Stimulated activated CD4-positive, alpha-beta T cell treated with anti-CD3 and anti-CD28 coated beads, Interleukin-2, amount 100 ng/mL, for 4 hours (primary cell): ENCODE data around the gene TMEM200C.

Source experiments
- DNase-seq: peaks from one replicate; pipeline ENCODE4 v3.0.0-alpha.2; 2020; ENCODE audit warnings: low read depth

The TMEM200C gene

DNA sequence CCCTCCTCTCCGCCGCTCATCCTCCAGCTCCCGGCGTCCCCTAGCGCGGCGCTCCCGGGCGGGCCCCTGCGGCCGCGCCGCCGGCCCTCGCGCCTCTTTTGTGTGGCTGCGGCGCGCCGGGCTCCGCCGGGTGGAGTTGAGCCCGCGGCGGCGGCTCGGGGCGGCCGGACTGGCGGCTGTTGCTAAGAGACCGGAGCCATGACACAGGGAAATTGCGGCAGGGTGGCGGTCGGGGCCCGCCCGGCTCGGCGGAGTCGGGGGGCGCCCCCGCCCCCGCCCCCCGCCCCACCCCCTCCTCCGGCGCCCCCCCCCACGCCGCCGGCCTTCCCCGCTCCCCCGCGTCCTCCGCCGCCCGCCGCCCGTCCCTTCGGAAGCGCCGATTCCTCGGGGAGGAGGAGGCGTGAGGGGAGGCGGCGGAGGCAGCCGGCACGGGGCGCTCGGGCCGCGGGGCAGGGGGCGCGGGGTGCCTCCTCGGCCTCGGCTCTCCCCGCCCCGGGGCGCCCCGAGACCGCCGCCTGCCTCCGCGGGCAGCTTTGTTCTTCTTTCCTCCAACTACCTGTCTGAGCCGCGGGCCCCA lies at the start of gene TMEM200C:
Gene TMEM200C, minus strand, starts transcription at position 224 of the 577 bp plus-strand sequence. CDS start 3,459 bp downstream, outside the sequence.
- DNase-seq: no peak

DNA sequence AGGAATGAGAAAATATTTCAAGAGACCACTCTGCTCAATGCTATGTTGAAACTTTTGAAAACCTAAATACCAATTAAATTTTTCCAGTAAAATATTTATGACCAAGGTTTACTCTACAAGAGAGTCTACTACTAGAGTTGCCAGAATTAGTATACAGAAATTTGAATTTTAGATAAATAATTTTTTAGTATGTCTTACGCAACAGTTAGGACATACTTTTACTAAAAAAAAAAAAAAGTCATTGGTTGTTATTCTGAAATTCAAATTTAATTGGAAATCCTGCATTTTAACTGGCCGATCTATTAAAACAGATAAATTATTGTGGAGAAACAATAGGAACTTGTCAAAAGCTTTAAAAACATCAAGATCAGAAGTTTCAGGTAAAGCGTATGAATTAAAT lies 49.1 kb upstream of the TMEM200C start:
- DNase-seq: no peak

DNA sequence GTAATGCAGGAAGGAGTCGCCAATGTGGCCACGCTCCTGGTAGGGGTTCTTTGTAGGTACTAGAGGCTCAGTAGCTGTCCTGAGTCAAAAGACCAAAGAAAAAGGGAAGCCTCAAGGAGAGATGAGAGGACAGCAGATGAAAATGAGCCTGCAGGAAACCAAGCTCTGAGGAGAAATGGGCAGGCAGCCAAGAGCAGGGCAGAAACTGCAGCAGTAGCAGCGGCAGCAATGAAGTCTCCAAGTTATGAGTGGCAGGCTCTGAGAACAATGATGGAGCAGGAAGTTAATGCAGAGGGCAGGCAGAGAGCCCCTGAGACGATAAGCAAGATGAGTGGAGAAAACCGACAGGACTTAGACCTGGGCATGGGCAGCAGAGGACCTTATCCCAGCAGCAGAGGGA lies 48.2 kb upstream of the TMEM200C start:
- DNase-seq: no peak

DNA sequence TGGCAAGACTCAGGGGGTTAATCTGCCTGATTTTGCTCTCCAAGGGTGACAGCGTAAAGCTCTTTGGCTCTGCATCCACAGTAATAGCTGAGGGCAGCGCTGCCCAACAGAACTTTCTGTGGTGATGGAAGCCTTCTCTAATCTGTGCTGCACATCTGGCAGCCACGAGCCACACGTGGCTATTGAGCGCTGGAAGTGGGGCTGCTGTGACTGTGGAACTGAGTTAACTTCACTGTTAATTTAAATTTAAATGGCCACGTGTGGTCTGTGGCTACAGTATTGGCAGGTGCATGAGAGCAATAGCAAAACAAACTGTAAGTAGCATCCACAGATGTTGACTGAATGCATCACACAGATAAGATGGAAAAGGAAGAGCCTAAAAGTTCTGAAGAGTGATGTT lies 47.3 kb upstream of the TMEM200C start:
- no peak for DNase-seq

DNA sequence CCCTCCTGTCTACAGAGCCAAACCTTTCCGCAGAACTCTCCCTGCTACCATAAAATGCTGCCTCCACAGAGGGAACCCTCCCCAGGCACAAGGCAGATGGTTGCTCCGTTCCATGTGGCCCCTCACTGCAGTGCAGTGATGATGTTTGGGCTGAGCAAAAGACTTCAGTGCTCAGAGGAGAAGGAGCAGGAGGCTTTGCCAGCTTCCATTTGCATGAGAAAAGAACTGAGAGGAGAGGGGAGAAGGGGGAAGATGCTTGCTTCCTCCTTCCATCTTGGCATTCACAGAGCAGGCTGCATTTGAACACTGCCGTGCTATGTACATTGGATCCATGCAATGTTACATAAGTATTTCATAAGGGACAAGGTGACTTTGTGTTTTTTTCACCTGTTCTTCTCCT lies 46.6 kb upstream of the TMEM200C start:
- DNase-seq: no peak

DNA sequence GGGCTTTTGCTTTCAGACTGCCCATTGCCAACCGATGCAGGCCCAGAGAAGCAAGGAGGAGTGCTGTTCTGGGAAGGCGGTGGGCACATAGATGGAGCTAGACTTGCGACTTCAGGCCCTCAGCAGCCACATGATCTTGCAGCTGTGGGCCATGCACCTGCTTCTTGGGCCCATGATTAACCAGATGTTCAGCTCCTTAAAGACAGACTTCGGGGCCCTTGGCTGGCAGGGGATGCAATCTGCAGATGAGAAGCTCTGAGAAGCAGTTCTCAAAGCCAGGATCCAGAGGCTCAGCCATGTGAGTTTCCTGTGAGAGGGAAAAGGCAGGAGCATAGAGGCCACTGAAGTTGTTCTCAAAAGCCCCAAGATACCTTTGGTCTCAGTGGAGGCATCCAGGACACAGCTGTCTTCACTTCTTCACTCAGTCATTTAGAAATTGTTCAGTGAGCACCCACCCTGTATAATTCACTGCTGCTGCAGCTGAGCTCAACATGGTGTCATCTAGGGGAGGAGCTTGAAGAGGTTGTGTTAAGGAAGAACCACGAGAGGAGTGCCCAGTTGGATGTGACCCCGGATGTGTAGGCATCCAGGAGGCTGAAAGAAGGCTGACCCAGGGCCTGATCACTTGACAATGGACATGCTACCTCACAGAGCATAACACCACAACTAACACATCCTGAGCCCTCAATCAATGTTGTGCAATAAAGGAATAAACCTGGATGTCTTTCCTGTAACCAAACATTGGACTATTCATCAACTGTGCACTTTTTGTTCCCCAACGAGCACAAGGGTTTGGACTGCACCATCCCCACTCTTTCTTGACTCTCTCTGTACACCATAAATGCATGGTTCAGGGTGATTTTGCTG lies 44.7 kb upstream of the TMEM200C start:
- no peak for DNase-seq

DNA sequence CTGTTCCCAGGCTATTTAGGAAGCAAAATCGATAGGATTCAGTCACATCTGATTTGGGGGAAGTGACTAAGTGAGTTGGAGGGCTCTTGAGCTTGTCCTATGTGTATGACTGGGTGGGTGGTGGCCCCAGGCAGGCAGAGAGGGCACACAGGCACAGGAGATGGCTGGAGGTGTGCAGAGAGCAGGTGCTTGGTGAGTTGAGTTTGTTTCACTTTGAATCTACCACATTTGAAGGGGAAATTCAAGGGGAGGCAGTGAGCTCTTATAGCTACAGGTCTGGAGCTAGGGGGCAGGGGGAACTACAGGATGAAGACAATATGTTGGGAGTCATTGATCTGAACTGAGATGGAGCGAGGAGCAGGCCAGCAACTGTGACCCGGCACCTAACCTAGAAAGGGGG lies 42.5 kb upstream of the TMEM200C start:
- DNase-seq: no peak

DNA sequence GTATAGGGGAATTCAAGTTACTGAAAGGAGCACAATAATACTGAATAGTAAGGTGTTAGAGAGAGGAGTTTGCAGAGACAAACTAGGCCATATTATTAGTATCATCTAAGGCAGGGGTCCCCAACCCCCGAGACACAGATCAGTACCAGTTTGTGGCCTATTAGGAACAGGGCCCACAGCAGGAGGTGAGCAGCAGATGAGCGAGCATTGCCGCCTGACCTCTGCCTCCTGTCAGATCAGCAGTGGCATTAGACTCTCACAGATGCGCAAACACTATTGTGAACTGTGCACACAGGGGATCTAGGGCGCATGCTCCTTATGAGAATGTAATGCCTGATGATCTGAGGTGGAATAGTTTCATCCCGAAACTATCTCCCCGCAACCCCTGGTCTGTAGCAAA lies 41.8 kb upstream of the TMEM200C start:
- no peak for DNase-seq

DNA sequence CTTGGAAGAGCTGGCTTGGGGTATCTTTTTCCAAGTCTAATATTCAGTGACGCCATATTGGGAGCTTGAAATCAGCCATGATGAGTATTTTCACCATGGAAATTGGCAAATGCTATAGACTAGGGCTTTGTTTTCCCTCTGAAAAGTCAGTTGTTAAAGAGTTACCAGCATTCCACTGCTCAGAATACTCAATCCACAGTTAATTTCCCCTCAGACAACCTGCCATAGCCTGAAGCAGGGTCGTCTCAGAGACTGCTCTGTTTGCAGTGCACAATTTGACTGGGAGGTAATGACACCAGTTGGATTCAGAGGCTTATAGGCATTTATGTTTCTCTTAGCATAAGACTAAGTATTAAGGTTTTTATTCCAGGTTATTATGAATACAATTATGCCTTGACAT lies 35.5 kb upstream of the TMEM200C start:
- DNase-seq: no peak

DNA sequence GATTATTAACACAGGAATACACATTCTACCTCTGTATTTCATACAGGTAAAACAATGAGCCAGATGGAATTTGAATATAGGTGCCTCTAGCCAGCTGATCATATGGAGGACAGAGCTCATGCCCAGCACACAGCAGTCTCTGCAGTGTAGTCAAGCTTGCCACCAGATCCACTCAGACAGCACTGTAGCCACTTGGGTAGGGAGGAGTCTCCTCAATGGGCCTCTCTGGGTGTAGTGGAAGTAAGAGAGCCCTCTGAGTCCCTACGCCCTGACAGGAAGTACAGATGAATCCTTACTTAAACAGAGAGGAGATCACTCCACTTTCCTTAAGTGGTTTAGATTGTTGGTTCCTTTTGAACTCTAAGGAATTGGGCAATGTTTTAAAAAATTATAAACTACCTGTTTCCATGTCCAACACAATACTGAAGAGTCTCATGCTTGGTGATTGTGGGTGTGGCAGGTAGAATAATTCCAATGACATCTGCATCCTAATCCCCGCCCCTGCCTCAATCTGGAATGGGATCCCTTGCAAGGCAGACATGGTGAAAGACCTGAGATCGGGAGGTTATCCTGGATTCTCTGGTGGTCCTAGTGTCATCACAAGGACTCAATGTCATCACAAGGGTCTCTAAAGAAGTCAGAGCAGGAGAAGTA lies 23.0 kb upstream of the TMEM200C start:
- DNase-seq: no peak

DNA sequence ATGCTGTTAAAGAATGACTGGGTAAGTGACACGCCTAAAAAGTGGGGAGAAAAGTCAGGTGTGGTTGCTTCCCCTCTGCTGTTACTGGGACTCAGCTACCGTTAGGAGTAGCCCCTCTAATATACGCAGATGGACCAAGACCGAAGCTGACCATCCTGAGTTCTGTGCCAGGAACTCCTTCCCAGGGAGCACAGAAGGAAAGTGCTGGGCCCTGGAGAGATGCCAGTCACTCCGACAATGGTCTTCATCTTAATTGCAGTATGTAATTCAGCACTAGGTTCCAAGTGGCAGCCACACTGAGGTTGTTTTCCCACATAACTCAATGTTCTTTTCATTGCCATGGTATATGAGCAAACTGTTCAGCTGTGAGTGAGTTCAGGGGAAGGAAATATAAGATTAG lies 19.6 kb upstream of the TMEM200C start:
- DNase-seq: no peak

DNA sequence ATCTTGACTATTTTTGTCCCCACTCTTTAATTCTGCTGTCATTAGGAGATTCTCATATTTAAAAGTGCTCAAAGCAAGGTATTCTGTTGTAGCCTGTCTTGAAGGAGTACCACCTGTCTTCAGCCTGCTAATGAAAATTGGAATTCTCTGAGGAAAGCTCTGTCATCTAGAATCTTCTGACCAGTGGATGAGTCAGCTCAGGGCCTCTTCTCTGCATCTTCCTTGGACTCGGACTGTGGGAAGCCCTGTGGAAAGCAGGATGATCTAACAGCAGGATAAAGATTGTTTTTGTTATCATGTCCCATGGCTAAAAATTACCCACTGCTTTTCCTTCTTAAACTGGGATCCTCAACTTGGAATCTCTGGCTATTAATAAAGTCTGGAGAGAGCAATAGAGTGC lies 18.7 kb upstream of the TMEM200C start:
- no peak for DNase-seq

DNA sequence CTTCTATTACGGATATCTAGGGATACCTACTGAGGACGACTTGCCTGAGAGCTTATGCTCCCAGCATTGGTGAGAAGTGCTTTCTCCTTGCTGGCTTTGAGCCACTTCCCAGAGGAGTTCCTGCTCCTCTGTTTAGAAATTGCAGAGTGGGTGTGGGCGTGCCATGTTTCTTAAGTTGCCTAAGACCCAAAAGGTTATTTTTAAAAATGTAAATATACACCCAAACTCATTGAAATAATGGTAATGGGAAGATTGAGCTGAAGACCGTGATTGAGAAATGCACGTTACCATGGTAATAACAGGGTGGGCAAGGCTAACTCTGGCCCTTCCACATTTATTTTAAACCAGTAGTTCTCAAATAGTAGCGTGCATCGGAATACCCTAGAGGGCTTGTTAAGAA lies 17.2 kb upstream of the TMEM200C start:
- DNase-seq: no peak

DNA sequence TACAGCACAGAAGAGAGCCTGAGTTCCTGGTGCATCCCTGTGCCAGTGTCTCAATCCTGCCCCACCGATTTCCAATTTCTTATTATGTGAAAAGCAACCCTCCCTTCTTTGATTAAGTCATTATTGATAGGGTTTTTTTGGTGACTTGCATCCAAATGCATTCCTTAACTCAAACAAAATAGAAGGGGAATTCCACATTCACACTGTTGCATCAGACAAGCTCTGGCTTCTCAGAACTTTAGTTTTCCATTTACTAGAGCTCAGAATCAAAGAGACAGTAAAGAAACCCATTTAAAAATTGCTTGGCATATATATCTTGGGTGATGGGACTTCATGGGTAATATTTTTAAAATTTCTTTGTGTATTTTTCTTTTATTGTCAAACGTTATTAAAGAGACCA lies 13.8 kb upstream of the TMEM200C start:
- no peak for DNase-seq

DNA sequence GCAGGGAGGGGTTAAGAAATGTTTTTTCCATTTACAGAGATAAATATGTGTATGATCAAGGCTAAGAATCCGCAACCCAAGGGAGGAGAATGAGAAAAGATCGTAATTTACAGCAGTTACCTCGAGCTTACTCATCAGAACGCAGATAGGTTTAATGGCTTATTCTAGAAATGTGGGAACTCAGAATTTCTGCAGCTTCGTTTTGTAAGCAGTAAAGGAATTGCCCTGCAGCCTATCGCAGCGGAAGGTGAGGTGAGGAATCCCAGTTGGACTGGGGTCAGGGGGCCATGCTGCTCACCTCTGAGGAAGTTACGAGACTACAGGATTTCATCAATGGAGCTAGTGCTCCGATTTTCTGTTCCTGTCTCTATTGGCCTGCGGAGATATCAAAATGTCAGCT lies 8.1 kb upstream of the TMEM200C start:
- DNase-seq: no peak

DNA sequence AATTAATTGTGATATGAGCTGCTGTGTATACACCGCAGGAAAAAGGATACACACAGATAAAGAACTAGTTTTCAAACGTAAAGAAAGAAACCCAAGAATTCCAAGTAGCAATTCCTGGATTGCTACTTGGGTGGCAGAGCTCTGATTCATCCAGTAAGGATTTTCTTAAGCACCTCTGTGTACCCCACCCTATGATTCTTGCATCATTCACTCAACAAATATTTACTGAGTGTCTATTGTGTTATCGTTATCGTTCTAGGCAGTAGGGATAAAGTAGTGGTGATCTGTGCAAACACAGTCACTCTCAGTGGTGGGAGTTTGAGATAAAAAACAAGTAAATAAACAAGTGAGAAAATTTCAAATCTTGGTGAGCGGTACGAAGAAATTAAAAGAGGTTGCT lies 4.9 kb upstream of the TMEM200C start:
- DNase-seq: no peak

DNA sequence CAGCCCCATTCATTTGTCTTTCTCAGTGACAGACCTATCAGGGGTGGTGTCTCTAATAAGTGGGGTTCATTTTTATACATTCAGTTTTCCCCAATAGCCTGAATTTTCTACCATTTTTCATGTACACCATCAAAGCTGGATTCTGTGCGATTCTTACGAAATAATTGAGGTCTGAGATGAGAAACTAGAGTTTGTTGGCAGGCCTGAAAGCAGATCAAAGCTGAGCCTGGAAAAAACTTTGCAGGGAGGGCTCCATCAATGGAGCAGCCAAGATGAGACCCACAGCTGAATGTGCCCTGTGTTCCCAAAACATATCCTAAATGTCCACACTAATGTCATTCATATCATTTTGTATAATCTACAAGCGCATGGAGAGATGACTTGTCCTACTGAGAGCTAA lies 4.5 kb upstream of the TMEM200C start:
- no peak for DNase-seq

DNA sequence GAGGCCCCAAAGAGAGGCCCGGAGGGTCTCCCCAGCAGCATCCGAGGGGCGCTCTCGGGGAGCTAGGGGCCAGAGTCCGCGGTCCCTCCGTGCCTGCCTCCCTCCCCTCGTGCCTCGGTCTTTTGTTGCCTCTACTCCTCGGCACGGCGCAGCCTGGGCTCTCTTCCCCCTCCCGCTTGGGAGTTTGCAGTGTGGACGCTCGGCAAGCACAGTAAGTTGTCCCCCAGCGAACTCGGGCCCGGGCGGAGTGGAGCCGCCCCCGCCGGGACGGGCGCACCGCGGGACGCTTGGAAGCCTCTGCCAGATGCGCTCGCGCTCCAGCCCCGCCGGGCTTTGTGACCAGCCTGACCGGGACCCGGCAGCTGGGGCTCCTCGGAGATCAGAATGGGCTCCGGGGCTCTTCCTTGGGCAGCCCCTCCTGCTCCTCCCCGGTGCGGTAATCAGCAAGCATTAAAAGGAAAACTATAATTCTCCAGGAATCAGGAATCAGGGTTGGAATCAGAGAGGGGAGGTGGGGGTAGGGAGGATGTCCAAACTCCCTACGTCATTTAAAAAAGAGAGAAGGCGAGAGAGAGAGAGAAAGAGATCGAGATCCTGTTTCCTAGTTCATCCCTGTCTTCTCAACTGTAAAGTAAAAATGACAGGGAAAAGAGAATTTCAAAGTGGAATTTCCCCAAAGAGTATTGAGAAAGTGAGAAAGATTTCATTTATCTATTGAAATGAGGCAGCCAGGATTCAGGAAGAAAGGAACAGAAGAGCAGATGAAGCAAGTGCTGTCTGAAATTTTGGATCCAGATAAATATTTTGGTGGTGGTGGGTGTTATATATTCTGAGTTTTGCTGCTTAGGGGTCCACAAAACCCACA lies 786 bp upstream of the TMEM200C start:
- no peak for DNase-seq

DNA sequence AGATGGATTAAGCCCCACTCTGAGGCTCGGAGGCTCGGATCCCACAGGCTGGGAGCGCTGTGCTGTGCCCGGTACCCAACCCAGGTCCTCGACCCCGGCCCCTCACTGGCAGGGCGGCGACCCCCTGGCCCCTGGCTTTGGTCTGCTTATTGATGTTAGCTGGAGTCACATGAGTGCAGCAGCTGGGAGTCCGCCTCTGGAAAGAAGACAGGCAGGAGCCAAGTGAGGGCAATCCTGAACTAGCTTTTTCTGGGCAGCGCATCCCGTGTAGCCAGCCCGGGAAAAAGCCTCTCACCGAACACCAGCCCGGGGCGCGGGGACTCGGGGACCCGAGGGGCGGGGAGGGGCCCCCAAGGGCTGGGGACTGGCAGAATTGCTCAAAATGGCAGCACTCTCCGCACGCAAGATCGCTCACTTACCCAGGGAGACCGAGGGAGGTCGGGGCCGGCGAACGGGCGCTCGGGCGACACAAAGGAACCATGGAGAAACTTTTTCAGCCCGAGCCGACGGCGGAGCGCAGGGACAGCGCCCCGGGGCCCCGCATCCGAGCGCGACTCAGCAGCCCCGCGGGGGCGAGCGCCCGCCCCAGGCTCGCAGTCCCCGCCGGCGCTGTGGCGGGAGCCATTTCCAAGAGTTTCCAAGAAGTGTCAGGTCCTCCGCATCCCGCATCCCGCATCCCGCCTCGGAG lies 567 bp downstream of the TMEM200C start:
- DNase-seq: no peak

DNA sequence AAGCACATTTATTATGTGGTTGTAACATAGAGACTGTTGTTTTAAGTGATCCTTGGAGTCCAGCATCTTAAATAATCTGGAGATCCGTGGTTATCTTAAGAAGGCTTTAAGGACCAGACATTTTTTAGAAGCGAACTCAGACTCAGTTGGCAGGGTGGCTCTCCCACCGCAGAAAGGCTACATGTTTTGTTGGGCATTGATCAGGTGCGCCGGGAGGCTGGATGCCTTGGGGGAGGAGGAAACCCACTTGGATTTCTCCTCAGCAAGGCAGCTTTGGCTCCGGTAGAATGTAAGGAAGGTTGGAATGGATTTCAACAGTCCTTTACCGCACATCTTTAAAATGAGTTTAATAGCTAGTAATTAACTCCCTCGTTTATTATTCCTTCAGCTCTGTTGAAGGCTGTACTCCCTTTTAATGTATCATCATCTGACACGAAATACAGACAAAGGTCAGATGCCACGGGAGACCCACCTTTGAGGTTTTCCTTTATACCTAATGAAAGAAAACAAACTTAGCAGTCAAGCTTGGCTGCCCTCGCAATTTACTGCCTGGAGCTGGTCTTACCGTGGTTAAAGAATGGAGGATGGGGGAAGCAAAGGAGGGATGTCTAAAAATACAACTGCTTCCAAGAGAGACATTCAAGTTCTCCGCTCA lies 1.2 kb downstream of the TMEM200C start:
- no peak for DNase-seq

DNA sequence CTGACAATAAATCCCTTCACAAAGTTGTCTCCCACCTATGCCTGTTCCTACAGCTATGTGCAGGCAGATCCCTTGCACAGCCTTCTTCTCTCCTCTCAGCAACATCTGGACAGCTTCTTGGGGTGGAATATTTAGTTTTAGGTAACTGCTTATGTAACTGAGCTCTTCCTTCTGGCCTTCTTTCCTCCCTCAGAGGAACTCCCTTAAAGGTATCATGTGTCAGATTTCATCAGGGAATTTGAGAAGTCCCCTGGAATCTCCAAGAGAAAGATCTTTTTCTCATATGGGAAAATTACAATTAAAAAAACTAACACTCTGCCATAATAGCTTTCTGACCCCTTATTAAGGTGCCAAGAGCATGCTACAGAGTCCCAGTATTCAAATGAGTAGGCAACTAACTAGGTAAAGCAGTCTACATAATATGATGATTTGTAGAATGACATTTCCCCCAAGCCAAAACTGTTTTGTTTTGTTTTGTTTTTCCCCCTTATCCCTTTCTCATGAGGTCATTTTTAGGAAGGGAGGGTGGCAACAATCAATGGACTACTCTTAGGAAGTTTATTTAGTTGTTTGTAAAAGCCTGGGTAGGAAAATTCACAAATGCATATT lies 2.4 kb downstream of the TMEM200C start:
- no peak for DNase-seq
